Pancreas (tissue), 10 donors: ENCODE measurements around the gene MTOR. TPM values are rescaled to one million over a fixed set of nuclear protein-coding genes. Genes with fewer than 3 reads are reported as not detected.

ENCODE experiments used
- ATAC-seq, 4 donors: fragments of 200-7000 bp; cut with Tn5 transposase; one replicate each; pipeline versions ENCODE4 v1.8.0 to v1.9.1; 2020; ENCODE audit warnings: mild to moderate bottlenecking in 4 of 4, moderate library complexity in 4 of 4
- DNase-seq, 6 donors: peaks; one replicate each; pipeline ENCODE4 v3.0.0-alpha.2; 2020
- FAIRE-seq: peaks from 2 replicates; lab custom pipeline; 2012; peaks lifted over from hg19 to GRCh38; lab: Jason Lieb, UNC
- H3K27ac ChIP-seq, 4 donors: fragments of 200-600 bp; sonication (generic); 1 replicate in 3 of 4; 2 replicates in 1 of 4; pipeline versions ENCODE4 v1.5.0 to v1.8.0; 2020
- H3K27me3 ChIP-seq, 4 donors: fragments of 200-600 bp; one replicate each; pipeline ENCODE4 v1.8.0; 2021
- H3K36me3 ChIP-seq, 3 donors: fragments of 200-600 bp; sonication (generic) in 1 of 3; one replicate each; pipeline versions ENCODE4 v1.5.0 to v1.8.0; 2020 to 2021
- H3K4me1 ChIP-seq, 3 donors: fragments of 200-600 bp; one replicate each; pipeline ENCODE4 v1.8.0; 2021
- H3K4me3 ChIP-seq, 4 donors: fragments of 200-600 bp; sonication (generic) in 2 of 4; one replicate each; pipeline versions ENCODE4 v1.5.0 to v1.8.0; 2020 to 2021
- H3K9me3 ChIP-seq, 4 donors: fragments of 200-600 bp; one replicate each; pipeline ENCODE4 v1.8.0; 2021
- WGBS, 2 donors: extraction: QIAGEN DNeasy Blood & Tissue Kit; methylation state at CpG; one replicate each; pipeline ENCODE4 v1.1.7; 2013; 5-methylcytosine and 5-hydroxymethylcytosine counted together
- intact Hi-C, 3 donors: fragments of 100-400 bp; cut with DNase I; formaldehyde crosslinking; loops; one replicate each; pipeline versions ENCODE4 v1.11.1 to v1.14.2; 2022
- polyA plus RNA-seq, 2 donors: library from polyadenylated mRNA; stranded (reverse); fragments of 200-250 nt; gene quantifications; one replicate each; pipeline ENCODE4 v1.2.3, GENCODE V29; 2013
- total RNA-seq, 6 donors: library from RNA; stranded (reverse); fragmentation: NEBNext Ultra II Directional in 4 of 6; extraction: Animal tissue kit (Norgen Biotek cat#: 25700) in 4 of 6; gene quantifications; one replicate each; pipeline versions ENCODE4 v1.2.1 to v1.2.4, GENCODE V29; 2021 to 2023
- TF ChIP-seq, protein P1 (sequence below), 4 donors: fragments of 200-600 bp; sonication (generic) in 3 of 4; IDR thresholded peaks; one replicate each; pipeline versions ENCODE4 v1.5.0 to v1.8.0; 2021; ENCODE audit warnings: antibody characterized with exemption in 4 of 4
- donor health status: healthy with polysubstance abuse.
- donor health status: DM: no; HTN: no; CAD: no; lungs with moderate emphysema.
- donor health status: DM: no; HTN: no; CAD: no.
- donor health status: control.
- donor health status: control.
- donor health status: Bipolar disorder and iron deficiency.
- donor health status: DM: yes; HTN: yes; CAD: no.
- donor health status: DM: no; HTN: no; CAD: no.
- donor health status: DM: no; HTN: no; CAD: no.
- donor health status: DM: yes; HTN: yes; CAD: no.

MTOR gene
- total and polyA plus RNA-seq, 8 donors = 11.9 to 22.6 (median 15.8) TPM

DNA sequence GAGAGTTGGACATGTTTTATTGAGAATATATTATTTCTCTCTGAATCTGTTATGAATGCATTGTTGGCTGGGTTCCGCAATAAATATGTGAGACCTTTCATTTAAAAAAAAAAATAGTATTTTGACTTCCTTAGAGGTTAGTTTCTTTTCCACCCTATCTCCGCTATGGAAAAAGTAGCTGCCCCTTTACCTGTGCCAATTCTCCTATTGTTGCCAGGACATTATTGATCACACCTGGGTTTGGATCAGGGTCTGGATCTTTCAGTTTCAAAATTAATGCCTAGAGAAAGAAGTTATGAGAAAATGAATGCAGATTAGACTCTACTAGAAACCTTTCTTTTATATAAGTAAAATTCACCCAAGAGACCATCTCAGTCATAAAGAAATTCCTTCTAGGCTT lies 29.1 kb downstream of the MTOR start:
- intact Hi-C loops = loop anchor here in 1 of 3 donors (10.0 kb wide), 1 partner anchor 412 kb away; no protein-coding TSS in a partner anchor
- FAIRE-seq (no peak), ATAC-seq (no peak), DNase-seq (no peak)
- Histone ChIP-seq H3K27me3 (no peaks in the 10 kb centered on the region), H3K36me3 (peaks cover 0 to 72% (median 27%) of the 10 kb centered on the region in 3 donors), H3K27ac (no peak overlapping the region), H3K9me3 (no peaks in the 10 kb centered on the region), H3K4me3 (no peak overlapping the region), H3K4me1 (no peaks in the 10 kb centered on the region)
- WGBS, 2 donors = 88 to 96% methylated on average over 2 of the region's 2 CpGs
- TF ChIP-seq, protein P1, sequence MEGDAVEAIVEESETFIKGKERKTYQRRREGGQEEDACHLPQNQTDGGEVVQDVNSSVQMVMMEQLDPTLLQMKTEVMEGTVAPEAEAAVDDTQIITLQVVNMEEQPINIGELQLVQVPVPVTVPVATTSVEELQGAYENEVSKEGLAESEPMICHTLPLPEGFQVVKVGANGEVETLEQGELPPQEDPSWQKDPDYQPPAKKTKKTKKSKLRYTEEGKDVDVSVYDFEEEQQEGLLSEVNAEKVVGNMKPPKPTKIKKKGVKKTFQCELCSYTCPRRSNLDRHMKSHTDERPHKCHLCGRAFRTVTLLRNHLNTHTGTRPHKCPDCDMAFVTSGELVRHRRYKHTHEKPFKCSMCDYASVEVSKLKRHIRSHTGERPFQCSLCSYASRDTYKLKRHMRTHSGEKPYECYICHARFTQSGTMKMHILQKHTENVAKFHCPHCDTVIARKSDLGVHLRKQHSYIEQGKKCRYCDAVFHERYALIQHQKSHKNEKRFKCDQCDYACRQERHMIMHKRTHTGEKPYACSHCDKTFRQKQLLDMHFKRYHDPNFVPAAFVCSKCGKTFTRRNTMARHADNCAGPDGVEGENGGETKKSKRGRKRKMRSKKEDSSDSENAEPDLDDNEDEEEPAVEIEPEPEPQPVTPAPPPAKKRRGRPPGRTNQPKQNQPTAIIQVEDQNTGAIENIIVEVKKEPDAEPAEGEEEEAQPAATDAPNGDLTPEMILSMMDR (IDR thresholded peaks at IDR 0.05) = no peak

DNA sequence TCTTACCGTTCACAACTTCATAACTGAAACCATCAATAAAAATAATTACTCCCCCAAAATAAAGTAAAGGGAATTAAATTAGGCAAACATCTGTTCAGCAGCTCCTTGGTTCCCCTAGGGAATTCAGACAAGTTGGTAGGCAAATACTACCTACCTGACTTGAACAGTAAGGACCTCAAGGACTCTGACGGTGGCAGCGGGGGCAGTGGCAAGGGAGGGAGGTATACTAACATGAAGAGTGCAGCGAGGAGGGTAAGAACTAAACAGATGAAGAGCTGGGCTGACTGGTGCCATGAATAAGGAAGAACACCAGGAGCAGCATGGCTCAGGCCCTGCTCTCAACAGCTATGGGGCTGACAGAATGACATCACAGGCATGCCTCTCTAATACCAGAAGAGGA lies 33.1 kb downstream of the MTOR start:
- Histone ChIP-seq H3K9me3 (no peaks in the 10 kb centered on the region), H3K27ac (no peak overlapping the region), H3K4me3 (no peak overlapping the region), H3K4me1 (no peaks in the 10 kb centered on the region), H3K27me3 (no peaks in the 10 kb centered on the region), H3K36me3 (peaks cover 0 to 57% (median 15%) of the 10 kb centered on the region in 3 donors)
- intact Hi-C loops = no loop called here
- TF ChIP-seq, protein P1 (IDR thresholded peaks at IDR 0.05) = no peak
- no peak for FAIRE-seq
- 84 to 89% methylated on average over 4 of the region's 4 CpGs for WGBS, 2 donors
- DNase-seq = no peak
- ATAC-seq = no peak

DNA sequence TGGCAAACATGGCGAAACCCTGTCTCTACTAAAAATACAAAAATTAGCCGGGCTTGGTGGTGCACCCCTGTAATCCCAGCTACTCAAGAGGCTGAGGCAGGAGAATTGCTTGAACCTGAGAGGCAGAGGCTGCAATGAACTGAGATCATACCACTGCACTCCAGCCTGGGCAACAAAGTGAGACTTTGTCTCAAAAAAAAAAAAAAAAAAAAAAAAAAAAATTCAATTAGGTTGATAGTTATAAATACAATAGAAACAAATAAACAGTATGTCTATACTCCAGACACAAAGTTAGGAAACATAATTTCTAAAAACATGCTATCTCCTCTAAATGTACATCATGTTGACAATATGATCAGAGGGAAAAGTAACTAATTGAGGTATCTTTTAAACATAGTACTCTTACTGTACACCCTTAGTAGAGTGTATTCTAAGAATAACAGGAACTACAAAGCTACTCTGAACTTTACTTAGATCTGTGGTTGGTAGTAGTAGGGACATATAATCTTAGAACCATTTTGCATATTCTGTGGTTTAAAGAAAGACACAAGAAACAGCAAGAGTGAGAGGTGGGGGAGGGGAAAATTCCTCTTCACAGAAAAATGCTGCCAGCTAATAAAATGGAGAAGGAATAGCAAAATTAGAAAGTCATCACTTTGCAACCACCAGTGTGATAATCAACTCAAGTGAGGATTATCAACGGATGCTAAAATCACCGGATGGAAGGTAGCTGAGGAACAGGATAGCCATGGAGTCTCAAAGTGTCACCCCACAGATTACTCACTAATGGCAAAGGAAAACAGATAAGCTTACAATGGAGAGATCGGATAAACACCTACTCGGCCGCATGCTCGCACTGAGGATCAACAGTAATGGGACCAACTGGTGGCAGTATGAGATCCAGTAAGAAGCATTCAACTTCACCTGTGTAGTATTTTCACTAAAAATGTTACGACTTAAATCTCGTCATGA lies 35.0 kb downstream of the MTOR start:
- intact Hi-C loops = no loop called here
- WGBS, 2 donors = 88 to 91% methylated on average over 10 of the region's 10 CpGs

DNA sequence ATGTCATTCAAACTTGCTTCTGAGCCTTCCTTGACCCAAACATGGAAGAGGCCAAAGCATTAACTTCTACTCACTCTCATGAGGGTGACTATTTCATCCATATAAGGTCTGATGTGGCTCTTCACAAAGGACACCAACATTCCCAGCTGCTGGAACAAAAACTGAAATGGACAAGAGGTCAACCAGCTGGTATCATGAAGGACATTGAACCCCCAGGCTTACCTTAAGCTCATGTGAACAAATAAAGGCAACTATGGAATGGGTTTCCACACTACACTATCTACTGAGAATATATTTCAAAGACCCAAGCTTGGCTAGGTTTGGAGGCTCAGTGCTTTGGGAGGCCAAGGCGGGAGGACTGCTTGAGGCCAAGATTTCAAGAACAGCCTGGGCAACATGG lies 46.3 kb downstream of the MTOR start:
- no peaks in the 10 kb centered on the region for H3K27me3 ChIP-seq
- intact Hi-C loops = no loop called here
- peaks cover 0 to 38% (median 12%) of the 10 kb centered on the region in 3 donors for H3K36me3 ChIP-seq
- ATAC-seq (no peak), FAIRE-seq (no peak), DNase-seq (no peak)
- TF ChIP-seq, protein P1 (IDR thresholded peaks at IDR 0.05) = no peak
- H3K4me1 ChIP-seq = no peaks in the 10 kb centered on the region
- no peaks in the 10 kb centered on the region for H3K9me3 ChIP-seq
- no peak overlapping the region for H3K4me3 ChIP-seq
- WGBS, 2 donors = 95 to 96% methylated on average over 1 of the region's 1 CpG
- no peak overlapping the region for H3K27ac ChIP-seq

More for the DNA sequence above, 35.0 kb downstream of the MTOR start:
- Histone ChIP-seq H3K36me3 (peaks cover 0 to 45% (median 15%) of the 10 kb centered on the region in 3 donors), H3K4me3 (no peak overlapping the region), H3K27me3 (no peaks in the 10 kb centered on the region), H3K9me3 (no peaks in the 10 kb centered on the region), H3K4me1 (no peaks in the 10 kb centered on the region), H3K27ac (no peak overlapping the region)
- ATAC-seq (no peak), FAIRE-seq (no peak), DNase-seq (no peak)
- TF ChIP-seq, protein P1 (IDR thresholded peaks at IDR 0.05) = no peak
